K562 (cell line): ENCODE data around the gene SGMS1. TPM values are rescaled to one million over a fixed set of nuclear protein-coding genes. Genes with fewer than 3 reads are reported as not detected.

Experiments
- ADNP ChIP-seq: fragments of 200-800 bp; sonication (Bioruptor generic); IDR thresholded peaks from 2 replicates; pipeline ENCODE4 v1.6.1; 2016; ENCODE audit warnings: missing genetic modification characterization, missing compliant biosample characterization
- ELF4 ChIP-seq: fragments of 450-650 bp; formaldehyde crosslinking; IDR thresholded peaks from 2 replicates; pipeline ENCODE4 v1.4.0; 2022; ENCODE audit warnings: missing genetic modification characterization
- ELK1 ChIP-seq: sonication (generic); formaldehyde crosslinking; IDR thresholded peaks from 2 replicates; pipeline ENCODE4 v1.8.1; 2022; ENCODE audit warnings: missing genetic modification reagents
- FIP1L1 ChIP-seq: fragments of 200-400 bp; formaldehyde crosslinking; IDR thresholded peaks from 2 replicates; pipeline ENCODE4 v1.6.1; 2018; ENCODE audit warnings: mild to moderate bottlenecking, low read depth, low read length; ENCODE audit not compliant: poor library complexity, severe bottlenecking
- HDAC6 ChIP-seq: IDR thresholded peaks from 2 replicates; pipeline ENCODE4 v1.6.1; 2012; ENCODE audit warnings: low read depth, mild to moderate bottlenecking, control low read depth, inconsistent platforms, low read length, moderate library complexity
- HES1 ChIP-seq: fragments of 450-650 bp; IDR thresholded peaks from 2 replicates; pipeline ENCODE4 v1.6.1; 2016; ENCODE audit warnings: low read depth, mild to moderate bottlenecking, moderate library complexity
- ILF3 ChIP-seq: fragments of 450-650 bp; IDR thresholded peaks from 2 replicates; pipeline ENCODE4 v1.6.1; 2018; ENCODE audit warnings: antibody characterized with exemption, mild to moderate bottlenecking, moderate library complexity, borderline replicate concordance
- NFE2L1 ChIP-seq: fragments of 450-650 bp; IDR thresholded peaks from 2 replicates; pipeline ENCODE4 v1.6.1; 2016; ENCODE audit warnings: missing genetic modification characterization, low read depth, mild to moderate bottlenecking, missing compliant biosample characterization, moderate library complexity, borderline replicate concordance
- POLR2AphosphoS2 ChIP-seq: IDR thresholded peaks from 2 replicates; pipeline ENCODE4 v1.6.1; 2012; ENCODE audit warnings: low read length, improper control_type of control experiment
- PREB ChIP-seq: sonication (generic); formaldehyde crosslinking; IDR thresholded peaks from 2 replicates; pipeline ENCODE4 v1.8.1; 2023; ENCODE audit warnings: mild to moderate bottlenecking, missing genetic modification reagents
- PYGO2 ChIP-seq: fragments of 450-650 bp; IDR thresholded peaks from 2 replicates; pipeline ENCODE4 v1.6.1; 2016; ENCODE audit warnings: mild to moderate bottlenecking, missing genetic modification characterization, moderate library complexity, missing compliant biosample characterization
- RBBP5 ChIP-seq: fragments of 200-600 bp; sonication (generic); IDR thresholded peaks from 2 replicates; pipeline ENCODE4 v1.6.1; 2012; ENCODE audit warnings: borderline replicate concordance, mild to moderate bottlenecking, low read length, control low read depth, inconsistent platforms; ENCODE audit not compliant: insufficient read depth, poor library complexity, severe bottlenecking
- SETDB1 ChIP-seq: IDR thresholded peaks from one replicate; pipeline ENCODE4 v1.6.1; 2012; ENCODE audit warnings: low read length, control low read depth, inconsistent platforms
- SLC30A9 ChIP-seq: fragments of 250-450 bp; sonication (Bioruptor Pico); IDR thresholded peaks from 2 replicates; pipeline ENCODE4 v1.8.0; 2022; ENCODE audit warnings: mild to moderate bottlenecking, moderate library complexity
- SMC3 ChIP-seq: conservative IDR thresholded peaks from 2 replicates; pipeline ENCODE4 v1.6.1; 2011; ENCODE audit warnings: low read depth, low read length, improper control_type of control experiment; ENCODE audit not compliant: insufficient read depth
- SPI1 ChIP-seq: IDR thresholded peaks from 2 replicates; pipeline ENCODE4 v1.6.1; 2011; ENCODE audit warnings: low read depth, low read length, control low read depth, borderline replicate concordance
- TAF7 ChIP-seq: fragments of 450-650 bp; IDR thresholded peaks from 2 replicates; pipeline ENCODE4 v1.6.1; 2016; ENCODE audit warnings: missing genetic modification characterization, missing compliant biosample characterization
- TCF7 ChIP-seq: sonication (generic); IDR thresholded peaks from 2 replicates; pipeline ENCODE4 v1.6.1; 2016; ENCODE audit warnings: antibody characterized with exemption, borderline replicate concordance
- TEAD4 ChIP-seq, 2 experiments: sonication (generic) in 1 of 2; formaldehyde crosslinking in 1 of 2; IDR thresholded peaks; 2 replicates each; pipeline versions ENCODE4 v1.6.1 to v1.8.0; 2012 to 2022; ENCODE audit warnings: borderline replicate concordance in 1 of 2, inconsistent platforms in 1 of 2, low read length in 1 of 2, mild to moderate bottlenecking in 1 of 2, missing genetic modification reagents in 1 of 2
- ZNF133 ChIP-seq: fragments of 250-450 bp; sonication (Bioruptor Pico); IDR thresholded peaks from 2 replicates; pipeline ENCODE4 v1.4.0; 2020; ENCODE audit warnings: mild to moderate bottlenecking
- ZNF232 ChIP-seq: sonication (generic); formaldehyde crosslinking; IDR thresholded peaks from 2 replicates; pipeline ENCODE4 v1.8.0; 2022; ENCODE audit warnings: mild to moderate bottlenecking, missing genetic modification reagents
- ZNF277 ChIP-seq: fragments of 250-450 bp; sonication (Bioruptor Pico); IDR thresholded peaks from 2 replicates; pipeline ENCODE4 v1.8.0; 2022; ENCODE audit warnings: inconsistent platforms, mild to moderate bottlenecking, moderate library complexity, borderline replicate concordance
- ZNF57 ChIP-seq: fragments of 450-650 bp; formaldehyde crosslinking; IDR thresholded peaks from 2 replicates; pipeline ENCODE4 v1.4.0; 2020; ENCODE audit warnings: mild to moderate bottlenecking, moderate library complexity
- ZNF644 ChIP-seq: fragments of 200-800 bp; sonication (Bioruptor generic); IDR thresholded peaks from 2 replicates; pipeline ENCODE4 v1.6.1; 2016; ENCODE audit warnings: low read depth, missing genetic modification characterization, missing compliant biosample characterization
- polyA plus RNA-seq, 8 experiments: library from polyadenylated mRNA; depleted of rRNA in 4 of 8; stranded (reverse) in 5 of 8; unstranded in 3 of 8; fragments of >200 nt; fragmentation: Nextera tagmentation in 2 of 8; fragmentation: Illumina TruSeq in 1 of 8; extraction: Ambion mirVana in 2 of 8; extraction: Trizol in 1 of 8; gene quantifications; 2 replicates each; pipeline versions ENCODE4 v1.2.1 to v1.2.3, GENCODE V29; 2011 to 2014; ENCODE audit warnings: inconsistent platforms in 1 of 8, missing spikeins in 1 of 8
- total RNA-seq, 7 experiments: library from RNA; depleted of rRNA in 6 of 7; stranded (reverse); fragments of >200 nt in 6 of 7; fragmentation: Illumina TruSeq in 2 of 7; extraction: Trizol in 2 of 7; gene quantifications; 2 replicates each; pipeline versions ENCODE4 v1.2.1 to v1.2.3, GENCODE V29; 2011 to 2021; ENCODE audit warnings: low replicate concordance in 1 of 7

The SGMS1 gene
- total and polyA plus RNA-seq, 9 of the 15 experiments (the other 6 are each of a cell fraction or from before 2014, with no cell fraction given), result 22.6 to 232 (median 82.2) TPM

GRCh38 chr10:50332108-50332842, 291.5 kb downstream of the SGMS1 start (continued):
- TF ChIP-seq SETDB1 (no peak), RBBP5 (no peak), ZNF277 (CRISPR knock-in tag) (no peak), SLC30A9 (no peak), TAF7 (no peak), ZNF644 (tag) (0 out of 2 replicates have a peak, but pooled peaks have one; percentile 53), PYGO2 (tag) (peak; percentile 59; the same call in 1 of the 2 replicates), HES1 (no peak), ZNF133 (CRISPR knock-in tag) (no peak), ILF3 (no peak), ELK1 (CRISPR knock-in tag) (no peak), SMC3 (no peak), TCF7 (no peak), TEAD4 (IDR thresholded peaks at IDR 0.05; ENCODE audit: low read length) (peak; percentile 1; the same call in 1 of the 2 replicates), TEAD4 (CRISPR knock-in tag; IDR thresholded peaks at IDR 0.05; ENCODE audit: borderline replicate concordance) (no peak), PREB (CRISPR knock-in tag) (peak; percentile 29; the same call in 1 of the 2 replicates), FIP1L1 (no peak), HDAC6 (no peak), SPI1 (no peak), ZNF57 (CRISPR knock-in tag) (no peak; the same call in 1 of the 2 replicates), ELF4 (0 out of 2 replicates have a peak, but pooled peaks have one; percentile 64), ZNF232 (no peak), NFE2L1 (no peak), POLR2AphosphoS2 (no peak), ADNP (tag) (no peak)
